Renal pelvis (tissue), 4 donors: ENCODE data around the gene GCN1. TPM values are rescaled to one million over a fixed set of nuclear protein-coding genes. Genes with fewer than 3 reads are reported as not detected.

Source experiments
- DNase-seq: peaks from one replicate; pipeline ENCODE4 v3.0.0-alpha.2; 2013
- polyA plus RNA-seq, 3 donors: library from polyadenylated mRNA; unstranded; fragments of 120-200 nt; gene quantifications; one replicate each; pipeline ENCODE4 v1.2.1, GENCODE V29; 2013; ENCODE audit not compliant: insufficient read length in 3 of 3

The GCN1 gene
- polyA plus RNA-seq, 3 donors = 55.3 to 73.2 (median 64.6) TPM

GRCh38 chr12:120181991-120182631 lies 12.4 kb downstream of the GCN1 start:
- DNase-seq = no peak

- no peak for DNase-seq
Observed at GRCh38 chr12:120180975-120181374, 13.5 kb downstream of the GCN1 start.

GRCh38 chr12:120175537-120175936 lies 19.0 kb downstream of the GCN1 start:
- DNase-seq = no peak

- no peak for DNase-seq
Observed at GRCh38 chr12:120175062-120175461, 19.5 kb downstream of the GCN1 start.

- no peak for DNase-seq
Observed at GRCh38 chr12:120172053-120172452, 22.5 kb downstream of the GCN1 start.

- DNase-seq = no peak
Observed at GRCh38 chr12:120170631-120171030, 23.9 kb downstream of the GCN1 start.

GRCh38 chr12:120169946-120170345 lies 24.6 kb downstream of the GCN1 start:
- DNase-seq = no peak

- DNase-seq = no peak
Observed at GRCh38 chr12:120168337-120168736, 26.2 kb downstream of the GCN1 start.

GRCh38 chr12:120167529-120168095 lies 26.9 kb downstream of the GCN1 start:
- DNase-seq = no peak

- DNase-seq = no peak
Observed at GRCh38 chr12:120164293-120164692, 30.2 kb downstream of the GCN1 start.

- no peak for DNase-seq
Observed at GRCh38 chr12:120162763-120163162, 31.8 kb downstream of the GCN1 start.

GRCh38 chr12:120161852-120162251 lies 32.7 kb downstream of the GCN1 start:
- no peak for DNase-seq

- DNase-seq = no peak
Observed at GRCh38 chr12:120159509-120160237, 34.8 kb downstream of the GCN1 start.

GRCh38 chr12:120158351-120158750 lies 36.2 kb downstream of the GCN1 start:
- no peak for DNase-seq

GRCh38 chr12:120157678-120158077 lies 36.8 kb downstream of the GCN1 start:
- no peak for DNase-seq

GRCh38 chr12:120156315-120157259 lies 37.9 kb downstream of the GCN1 start:
- no peak for DNase-seq

GRCh38 chr12:120155072-120155471 lies 39.4 kb downstream of the GCN1 start:
- DNase-seq = no peak

GRCh38 chr12:120150919-120151525 lies 43.5 kb downstream of the GCN1 start:
- DNase-seq = no peak

GRCh38 chr12:120148011-120148410 lies 46.5 kb downstream of the GCN1 start:
- no peak for DNase-seq

- no peak for DNase-seq
Observed at GRCh38 chr12:120145164-120145563, 49.4 kb downstream of the GCN1 start.

- DNase-seq = no peak
Observed at GRCh38 chr12:120144215-120144614, 50.3 kb downstream of the GCN1 start.
